ENCODE data around the gene NOP56.
"Not testable (repeated sequence)": the region's sequence is repeated elsewhere in the genome, so short reads cannot be mapped to it uniquely, and the experiment has no call there.

Gene NOP56

DNA sequence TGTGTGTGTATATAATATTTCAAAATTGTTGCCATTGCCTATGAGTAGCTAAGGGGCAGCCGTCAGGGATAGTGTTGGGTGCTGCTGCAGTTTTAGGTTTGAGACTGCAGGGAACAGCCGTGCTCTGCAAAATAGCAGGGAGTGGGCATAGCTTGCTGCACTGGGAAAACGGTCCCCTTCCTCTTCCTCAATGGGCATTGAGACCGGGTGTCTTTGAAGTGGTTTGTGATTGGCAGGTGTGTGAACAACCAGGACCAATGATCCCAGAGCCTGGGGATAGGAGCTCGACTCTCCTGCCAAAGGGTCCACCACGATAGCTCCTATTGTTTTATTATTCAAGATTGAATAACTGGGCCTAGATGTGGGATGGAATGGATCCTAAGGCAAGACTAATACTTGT lies 35.1 kb downstream of the NOP56 start:
- DNase-seq (ENCODE audit: low spot score) = no peak

GRCh38 chr20:2688041-2688591 lies 35.7 kb downstream of the NOP56 start:
- peak; percentile 84 for DNase-seq (ENCODE audit: low spot score)

- DNase-seq (ENCODE audit: low spot score) = no peak
Measured at GRCh38 chr20:2690213-2690612, 37.8 kb downstream of the NOP56 start.

DNA sequence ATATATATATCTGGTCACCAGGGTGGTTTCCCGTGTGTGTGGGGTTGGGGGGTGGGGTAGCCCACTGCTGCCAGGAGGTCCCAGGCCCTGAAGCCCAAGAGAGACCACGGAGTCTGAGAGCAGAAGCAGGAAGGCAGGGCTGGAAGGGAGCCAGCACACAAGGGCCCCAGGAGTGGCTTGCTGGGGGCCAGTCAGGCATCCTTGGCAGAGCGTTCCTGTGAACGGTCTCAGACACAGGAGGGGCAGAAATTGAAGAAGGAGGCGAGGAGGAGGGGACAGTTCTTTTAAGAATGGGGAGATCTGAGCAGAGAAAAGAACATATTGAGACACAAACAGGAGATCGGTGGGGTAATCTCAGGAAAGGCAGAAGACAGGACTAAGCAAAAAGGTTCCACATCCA lies 38.3 kb downstream of the NOP56 start:
- no peak for DNase-seq (ENCODE audit: low spot score)

- DNase-seq (ENCODE audit: low spot score) = no peak
Measured at GRCh38 chr20:2691127-2691526, 38.7 kb downstream of the NOP56 start.

GRCh38 chr20:2691663-2692035 lies 39.2 kb downstream of the NOP56 start:
- DNase-seq (ENCODE audit: low spot score) = no peak

DNA sequence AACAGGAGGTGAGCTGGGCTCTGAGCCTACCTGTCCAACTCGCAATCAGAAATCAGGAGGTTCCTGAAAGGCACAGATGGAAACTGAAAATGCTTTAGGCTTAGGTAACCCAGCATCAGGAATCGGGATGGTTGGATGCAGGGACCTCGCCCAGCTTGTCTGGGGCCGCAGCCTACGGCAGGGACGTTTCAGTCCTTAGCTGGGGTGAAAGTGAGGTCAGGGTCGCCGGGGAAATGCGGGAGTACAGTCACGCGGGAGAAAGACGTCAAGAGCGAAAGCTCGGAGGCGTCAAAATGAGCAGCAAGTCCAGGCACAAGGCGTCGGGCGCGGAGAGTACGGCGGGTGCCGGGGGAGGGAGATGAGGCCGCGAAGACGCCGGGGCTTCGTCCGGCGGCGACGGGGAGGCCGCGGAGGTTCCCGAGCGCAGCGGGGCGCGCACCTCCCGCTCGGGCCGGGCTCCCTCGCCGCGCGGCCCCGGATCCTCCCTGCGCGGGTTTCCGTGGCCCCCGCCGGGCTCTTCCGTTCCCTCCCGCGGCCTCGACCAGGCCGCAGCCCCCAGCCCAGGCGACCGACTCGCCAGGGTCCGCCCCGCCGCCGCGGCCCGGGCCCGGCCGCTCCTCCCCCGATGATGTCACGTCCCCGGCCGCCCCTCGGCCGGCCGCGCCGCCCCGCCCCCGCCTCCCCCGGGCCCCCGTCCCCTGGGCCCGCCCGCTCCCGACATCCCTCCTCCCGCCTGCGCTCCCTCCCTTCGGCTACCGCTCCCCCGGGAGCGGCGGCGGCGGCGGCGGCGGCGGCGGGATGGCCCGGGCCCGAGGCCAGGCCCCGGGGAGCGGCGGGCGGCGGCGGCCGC lies 39.8 kb downstream of the NOP56 start, which contains the start of gene EBF4:
EBF4 (plus strand) TSS at position 745 of the 850 bp plus-strand sequence. CDS start 866 bp downstream, outside the sequence.
- peak; percentile 88 for DNase-seq (ENCODE audit: low spot score)

DNA sequence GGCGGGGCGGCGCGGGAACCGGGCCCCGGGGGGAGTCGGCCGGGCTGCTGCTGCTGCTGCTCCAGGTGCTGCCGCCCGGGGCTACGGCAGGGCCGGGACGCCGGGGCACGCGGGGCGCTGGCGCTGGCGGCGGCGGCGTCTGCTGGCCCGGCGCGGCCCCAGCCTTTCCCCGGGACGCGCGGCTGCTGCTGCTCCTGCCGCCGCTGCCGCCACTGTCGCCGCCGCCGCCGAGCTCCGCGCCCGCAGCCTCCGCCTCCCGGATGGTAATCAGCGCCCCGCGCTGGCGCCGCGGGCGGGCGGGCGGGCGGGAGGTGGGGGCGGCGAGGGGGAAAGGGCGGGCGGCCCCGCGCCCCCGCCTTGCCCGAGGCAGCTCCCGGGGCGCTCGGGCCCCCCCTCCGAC lies 40.5 kb downstream of the NOP56 start:
- DNase-seq (ENCODE audit: low spot score) = no peak

- DNase-seq (ENCODE audit: low spot score) = peak; percentile 71
Measured at GRCh38 chr20:2693286-2694007, 41.0 kb downstream of the NOP56 start.

DNA sequence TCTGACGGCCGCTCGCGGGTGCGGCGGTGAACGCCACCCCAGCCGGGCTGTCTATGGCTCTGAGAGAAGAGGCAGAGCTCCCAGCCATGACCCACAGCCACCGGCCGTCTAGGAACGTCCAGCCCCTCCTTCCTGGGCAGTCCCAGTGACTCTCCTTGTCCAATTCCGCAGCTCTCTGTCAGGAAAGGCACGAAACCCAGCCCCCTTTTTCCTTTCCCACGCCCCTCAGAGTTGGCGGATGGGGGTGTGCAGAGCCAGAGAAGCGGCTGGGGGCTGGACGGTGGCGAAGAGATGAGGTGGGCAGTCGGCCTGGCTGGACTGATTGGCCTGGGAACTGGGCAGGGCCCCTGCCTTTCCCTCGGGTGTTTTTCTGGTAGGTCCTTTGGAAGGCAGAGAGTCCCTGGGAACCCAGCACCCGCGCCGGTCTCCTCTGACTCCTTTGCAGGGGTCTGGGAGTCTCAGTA lies 41.6 kb downstream of the NOP56 start:
- peak; percentile 44 for DNase-seq (ENCODE audit: low spot score)

GRCh38 chr20:2694519-2694918 lies 42.1 kb downstream of the NOP56 start:
- DNase-seq (ENCODE audit: low spot score) = no peak

DNA sequence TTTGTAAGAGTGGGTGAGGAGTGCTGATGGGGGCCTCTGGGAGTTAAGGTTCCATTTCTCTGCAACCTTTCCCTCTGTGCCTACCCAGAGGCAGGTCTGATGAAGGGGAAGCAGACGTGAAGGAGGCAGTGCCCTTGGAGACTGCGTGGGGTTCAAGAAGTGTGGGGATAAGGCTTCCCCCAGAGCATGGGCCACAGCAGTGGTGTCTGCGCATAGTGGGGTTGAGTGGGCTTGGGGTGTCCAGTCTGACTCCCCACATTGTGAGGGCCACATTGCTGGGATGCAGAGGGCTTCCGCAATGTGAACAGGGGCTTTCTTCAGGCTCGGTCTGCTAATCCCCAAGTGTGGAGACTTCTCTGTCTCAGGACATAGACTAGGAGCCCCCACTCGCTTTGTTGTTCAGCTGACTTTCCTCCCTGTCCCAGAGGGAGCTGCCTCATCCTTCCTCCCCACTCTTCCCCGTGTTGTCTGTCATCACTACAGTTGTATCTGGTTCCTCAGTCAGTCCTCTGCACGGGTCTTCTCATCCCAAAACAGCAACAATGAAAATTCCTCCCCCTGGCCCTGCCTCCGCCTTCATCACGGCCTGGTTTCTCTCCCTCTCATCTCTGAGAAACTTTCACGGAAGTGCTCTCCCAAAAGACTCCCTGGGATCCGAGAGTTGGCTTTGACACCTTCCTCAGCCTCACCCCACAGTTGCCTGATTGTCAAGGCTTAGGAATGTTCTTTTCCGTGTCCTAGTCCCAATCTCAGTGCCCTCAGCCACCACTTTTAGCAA lies 43.0 kb downstream of the NOP56 start:
- DNase-seq (ENCODE audit: low spot score) = no peak

- DNase-seq (ENCODE audit: low spot score) = not testable (repeated sequence)
Measured at GRCh38 chr20:2695984-2696525, 43.6 kb downstream of the NOP56 start.

DNA sequence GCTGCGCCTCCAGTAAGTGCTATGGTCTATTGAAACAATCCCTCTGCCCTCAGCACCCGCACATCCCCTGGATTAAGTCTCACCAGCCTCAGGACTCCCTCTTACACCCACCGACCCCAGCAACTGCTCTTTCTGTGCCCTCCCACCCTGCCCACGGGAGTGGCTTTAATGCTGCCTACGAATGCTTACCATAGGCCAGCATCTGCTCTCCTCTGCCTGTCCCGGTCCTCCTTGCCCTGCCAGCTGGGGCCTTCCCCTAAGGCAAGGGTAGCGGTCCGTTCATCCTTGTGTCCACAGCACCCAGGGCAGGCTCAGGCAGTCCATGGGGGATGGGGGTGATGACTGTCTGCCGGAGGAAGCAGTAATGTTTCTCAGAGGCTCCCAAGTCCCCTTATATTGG lies 44.2 kb downstream of the NOP56 start:
- DNase-seq (ENCODE audit: low spot score) = no peak

- DNase-seq (ENCODE audit: low spot score) = no peak
Measured at GRCh38 chr20:2697768-2698167, 45.3 kb downstream of the NOP56 start.

DNA sequence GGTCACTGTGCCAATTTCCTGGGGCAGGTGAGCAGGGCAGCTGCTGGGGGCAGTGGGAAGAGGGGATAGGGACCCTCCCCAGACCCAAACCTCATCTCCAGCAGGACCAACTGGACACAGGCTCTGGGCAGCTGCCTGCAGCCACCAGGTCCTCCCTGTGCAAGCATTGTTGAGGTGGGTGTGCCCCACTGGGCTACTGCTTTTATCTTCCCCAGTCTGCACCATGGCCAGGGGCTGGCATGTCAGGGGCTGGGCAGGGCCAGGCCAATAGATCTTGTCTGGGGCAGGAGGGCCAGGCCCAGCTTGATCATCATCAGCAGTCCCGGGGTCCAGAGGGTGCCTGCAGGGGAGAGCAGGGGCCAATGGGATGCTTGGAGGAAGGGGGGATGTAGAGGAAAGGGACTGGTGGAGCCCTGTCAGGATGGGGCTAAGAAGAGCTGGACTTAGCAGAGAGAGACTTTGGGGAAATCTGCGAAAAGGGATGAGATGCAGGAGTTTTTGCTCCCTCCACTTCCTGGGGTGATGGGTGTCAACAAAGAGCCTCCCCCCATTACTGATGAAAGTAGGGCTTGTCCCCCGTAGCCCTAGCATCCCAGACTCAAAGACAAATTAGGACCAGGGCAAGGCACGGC lies 45.9 kb downstream of the NOP56 start:
- DNase-seq (ENCODE audit: low spot score) = no peak

- DNase-seq (ENCODE audit: low spot score) = no peak
Measured at GRCh38 chr20:2698912-2699311, 46.5 kb downstream of the NOP56 start.

DNA sequence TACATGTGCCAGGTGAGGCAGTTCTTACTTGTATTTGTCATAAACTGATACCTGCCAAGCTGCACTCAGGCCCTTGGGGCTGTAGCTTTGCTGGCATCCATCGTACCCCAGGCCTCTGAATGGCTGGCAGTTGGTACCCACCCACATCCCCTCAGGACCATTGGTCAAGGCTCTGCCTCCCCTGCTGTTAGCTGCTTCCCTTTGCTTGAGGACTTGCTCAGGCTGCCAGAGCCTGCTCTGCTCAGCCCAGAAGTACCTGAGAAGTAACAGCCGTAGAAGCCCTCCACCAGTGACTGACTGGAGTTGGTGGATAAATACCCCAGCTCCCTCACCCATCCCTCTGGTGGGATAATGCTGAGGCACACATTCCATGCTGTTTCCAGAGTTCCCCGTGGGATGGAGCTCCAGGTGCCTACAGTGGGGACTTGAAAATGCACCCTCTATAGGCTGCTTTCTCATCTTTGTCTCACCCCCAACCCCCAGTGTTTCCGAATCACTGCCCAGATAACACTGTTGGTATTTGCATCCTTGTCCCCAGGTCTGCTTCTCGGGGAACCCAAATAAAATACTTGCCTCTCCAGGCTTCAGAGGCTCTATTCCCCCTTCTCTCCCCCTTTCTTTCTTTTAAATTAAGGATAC lies 47.5 kb downstream of the NOP56 start:
- no peak for DNase-seq (ENCODE audit: low spot score)

- no peak for DNase-seq (ENCODE audit: low spot score)
Measured at GRCh38 chr20:2700913-2701620, 48.6 kb downstream of the NOP56 start.

- no peak for DNase-seq (ENCODE audit: low spot score)
Measured at GRCh38 chr20:2701671-2702081, 49.2 kb downstream of the NOP56 start.

All from HuH-7 (cell line).